HEK293 (cell line): ENCODE results near the gene GTPBP4.
A peak's percentile ranks its signal among the peaks of the same experiment; 100 is the strongest.

Experiments used
- CTCF ChIA-PET: fragments of 350-600 bp; formaldehyde crosslinking; extraction: SDS; loops from one replicate; lab custom pipeline; 2021; ENCODE audit warnings: antibody characterized with exemption; lab: Yijun Ruan, JAX
- POLR2A ChIA-PET: fragments of 300-600 bp; formaldehyde crosslinking; extraction: SDS; loops from one replicate; lab custom pipeline; 2020; ENCODE audit warnings: antibody characterized with exemption, inconsistent platforms; lab: Yijun Ruan, JAX
- H3K27ac ChIP-seq: fragments of 200-500 bp; sonication (Bioruptor generic); 2 replicates; pipeline ENCODE4 v1.5.1; 2014; ENCODE audit warnings: low read depth, low read length, control low read depth, inconsistent platforms; ENCODE audit errors: extremely low read depth
- H3K36me3 ChIP-seq, 2 experiments: fragments of 200-500 bp in 1 of 2; sonication (Bioruptor generic) in 1 of 2; 1 replicate in 1 of 2; 2 replicates in 1 of 2; pipeline ENCODE4 v1.5.1; 2014 to 2017; ENCODE audit warnings: inconsistent platforms in 2 of 2, low read length in 2 of 2; ENCODE audit not compliant: control insufficient read depth in 2 of 2, insufficient read depth in 1 of 2
- H3K4me1 ChIP-seq: fragments of 200-500 bp; sonication (Bioruptor generic); 2 replicates; pipeline ENCODE4 v1.5.1; 2014; ENCODE audit warnings: mild to moderate bottlenecking, low read length, inconsistent platforms; ENCODE audit not compliant: control insufficient read depth, insufficient read depth
- H3K4me3 ChIP-seq: 2 replicates; pipeline ENCODE4 v1.5.1; 2011; ENCODE audit warnings: low read depth, mild to moderate bottlenecking, control low read depth, low read length, moderate library complexity
- H3K9me3 ChIP-seq: fragments of 200-500 bp; sonication (Bioruptor generic); 2 replicates; pipeline ENCODE4 v1.5.1; 2014; ENCODE audit warnings: low read depth, low read length, inconsistent platforms; ENCODE audit not compliant: control insufficient read depth, insufficient read depth
- IKZF3 ChIP-seq: fragments of 450-650 bp; IDR thresholded peaks from 2 replicates; pipeline ENCODE4 v1.5.0; 2018; ENCODE audit warnings: missing biosample characterization, mild to moderate bottlenecking, missing genetic modification characterization, moderate library complexity
- INSM2 ChIP-seq: fragments of 450-650 bp; formaldehyde crosslinking; IDR thresholded peaks from 2 replicates; pipeline ENCODE4 v1.5.1; 2016; ENCODE audit warnings: missing biosample characterization, missing genetic modification characterization
- KLF10 ChIP-seq: fragments of 450-650 bp; IDR thresholded peaks from 2 replicates; pipeline ENCODE4 v1.5.1; 2018; ENCODE audit warnings: missing biosample characterization, mild to moderate bottlenecking, missing genetic modification characterization
- RBAK ChIP-seq: fragments of 450-650 bp; formaldehyde crosslinking; IDR thresholded peaks from 2 replicates; pipeline ENCODE4 v1.5.1; 2016; ENCODE audit warnings: missing biosample characterization, missing genetic modification characterization
- SETDB1 ChIP-seq: IDR thresholded peaks from one replicate; pipeline ENCODE4 v1.6.1; 2017; ENCODE audit warnings: mild to moderate bottlenecking, low read length, moderate library complexity, mixed read lengths; ENCODE audit not compliant: insufficient read length
- SP7 ChIP-seq: fragments of 450-650 bp; formaldehyde crosslinking; IDR thresholded peaks from 2 replicates; pipeline ENCODE4 v1.5.1; 2016; ENCODE audit warnings: missing biosample characterization, missing genetic modification characterization
- ZBTB1 ChIP-seq: fragments of 450-650 bp; formaldehyde crosslinking; IDR thresholded peaks from 2 replicates; pipeline ENCODE4 v1.5.1; 2016; ENCODE audit warnings: missing biosample characterization, missing genetic modification characterization
- ZBTB17 ChIP-seq: fragments of 450-650 bp; formaldehyde crosslinking; IDR thresholded peaks from 2 replicates; pipeline ENCODE4 v1.5.1; 2016; ENCODE audit warnings: missing biosample characterization, missing genetic modification characterization
- ZBTB49 ChIP-seq: fragments of 450-650 bp; formaldehyde crosslinking; IDR thresholded peaks from 2 replicates; pipeline ENCODE4 v1.5.1; 2016; ENCODE audit warnings: missing biosample characterization, missing genetic modification characterization, low read depth
- ZBTB7A ChIP-seq: fragments of 450-650 bp; formaldehyde crosslinking; IDR thresholded peaks from 2 replicates; pipeline ENCODE4 v1.5.1; 2016; ENCODE audit warnings: low read depth, missing biosample characterization, missing genetic modification characterization
- ZEB2 ChIP-seq: fragments of 450-650 bp; formaldehyde crosslinking; IDR thresholded peaks from 2 replicates; pipeline ENCODE4 v1.5.1; 2016; ENCODE audit warnings: missing biosample characterization, missing genetic modification characterization
- ZFP69B ChIP-seq: fragments of 450-650 bp; formaldehyde crosslinking; IDR thresholded peaks from 2 replicates; pipeline ENCODE4 v1.5.1; 2016; ENCODE audit warnings: missing biosample characterization, missing genetic modification characterization
- ZNF132 ChIP-seq: fragments of 450-650 bp; formaldehyde crosslinking; IDR thresholded peaks from 2 replicates; pipeline ENCODE4 v1.5.1; 2017; ENCODE audit warnings: missing biosample characterization, missing genetic modification characterization, borderline replicate concordance
- ZNF146 ChIP-seq: fragments of 450-650 bp; formaldehyde crosslinking; IDR thresholded peaks from 2 replicates; pipeline ENCODE4 v1.5.1; 2016; ENCODE audit warnings: missing biosample characterization, missing genetic modification characterization
- ZNF175 ChIP-seq: fragments of 450-650 bp; formaldehyde crosslinking; IDR thresholded peaks from 2 replicates; pipeline ENCODE4 v1.5.1; 2016; ENCODE audit warnings: missing biosample characterization, missing genetic modification characterization
- ZNF18 ChIP-seq: fragments of 450-650 bp; formaldehyde crosslinking; IDR thresholded peaks from 2 replicates; pipeline ENCODE4 v1.5.1; 2016; ENCODE audit warnings: missing biosample characterization, missing genetic modification characterization
- ZNF184 ChIP-seq: fragments of 450-650 bp; IDR thresholded peaks from 2 replicates; pipeline ENCODE4 v1.5.1; 2018; ENCODE audit warnings: missing biosample characterization, mild to moderate bottlenecking, missing genetic modification characterization
- ZNF19 ChIP-seq: fragments of 450-650 bp; formaldehyde crosslinking; IDR thresholded peaks from 2 replicates; pipeline ENCODE4; 2016; ENCODE audit warnings: missing biosample characterization, missing genetic modification characterization, low read depth
- ZNF2 ChIP-seq: fragments of 450-650 bp; formaldehyde crosslinking; IDR thresholded peaks from 2 replicates; pipeline ENCODE4 v1.5.1; 2016; ENCODE audit warnings: missing biosample characterization, missing genetic modification characterization
- ZNF350 ChIP-seq: fragments of 450-650 bp; formaldehyde crosslinking; IDR thresholded peaks from 2 replicates; pipeline ENCODE4 v1.5.0; 2017; ENCODE audit warnings: missing biosample characterization, mild to moderate bottlenecking, missing genetic modification characterization
- ZNF404 ChIP-seq: fragments of 450-650 bp; formaldehyde crosslinking; IDR thresholded peaks from 2 replicates; pipeline ENCODE4 v1.5.1; 2017; ENCODE audit warnings: missing biosample characterization, missing genetic modification characterization
- ZNF518A ChIP-seq: fragments of 450-650 bp; formaldehyde crosslinking; conservative IDR thresholded peaks from 2 replicates; pipeline ENCODE4 v1.5.1; 2016; ENCODE audit warnings: low read depth, missing biosample characterization, missing genetic modification characterization
- ZNF555 ChIP-seq: fragments of 450-650 bp; formaldehyde crosslinking; conservative IDR thresholded peaks from 2 replicates; pipeline ENCODE4 v1.5.1; 2017; ENCODE audit warnings: missing biosample characterization, mild to moderate bottlenecking, missing genetic modification characterization, inconsistent platforms
- ZNF621 ChIP-seq: fragments of 450-650 bp; formaldehyde crosslinking; IDR thresholded peaks from 2 replicates; pipeline ENCODE4 v1.5.1; 2017; ENCODE audit warnings: missing biosample characterization, missing genetic modification characterization
- ZNF624 ChIP-seq: fragments of 450-650 bp; formaldehyde crosslinking; IDR thresholded peaks from 2 replicates; pipeline ENCODE4 v1.5.1; 2017; ENCODE audit warnings: missing biosample characterization, missing genetic modification characterization
- ZNF707 ChIP-seq: fragments of 450-650 bp; formaldehyde crosslinking; IDR thresholded peaks from 2 replicates; pipeline ENCODE4 v1.5.1; 2016; ENCODE audit warnings: missing biosample characterization, missing genetic modification characterization
- ZNF776 ChIP-seq: fragments of 450-650 bp; formaldehyde crosslinking; IDR thresholded peaks from 2 replicates; pipeline ENCODE4 v1.5.0; 2017; ENCODE audit warnings: missing biosample characterization, missing genetic modification characterization, borderline replicate concordance
- ZNF785 ChIP-seq: fragments of 450-650 bp; formaldehyde crosslinking; IDR thresholded peaks from 2 replicates; pipeline ENCODE4 v1.5.1; 2016; ENCODE audit warnings: missing biosample characterization, missing genetic modification characterization

GTPBP4 gene

GRCh38 chr10:987870-988666, at the start of gene GTPBP4:
Gene GTPBP4, plus strand, starts transcription at chr10:988434. Its CDS starts 46 bp downstream, at chr10:988480.
- Histone ChIP-seq H3K4me1 (peaks cover 2% of the 10 kb centered on the region; the same call in 1 of the 2 replicates), H3K9me3 (no peaks in the 10 kb centered on the region), H3K4me3 (peak within 1 kb of the TSS; percentile 74), H3K36me3 (peaks cover 11 to 23% of the 10 kb centered on the region in 2 experiments), H3K27ac (peak within 1 kb of the TSS; percentile 78; the same call in 1 of the 2 replicates)
- ChIA-PET POLR2A (interaction anchor here (0.6 to 1.3 kb wide), 5 partner anchors 9 to 636 kb away, joined by 3 to 6 read pairs (median 3); partner anchors contain the start of gene IDI1), CTCF (interaction anchor here (0.6 to 0.7 kb wide), 3 partner anchors 55 to 193 kb away, joined by 3 to 5 read pairs (median 3); no protein-coding TSS in a partner anchor)
- TF ChIP-seq ZNF350: no peak
- no peak for TF ChIP-seq ZBTB49
- TF ChIP-seq KLF10 (tag by site-specific recombination): 0 out of 2 replicates have a peak, but pooled peaks have one; percentile 18
- TF ChIP-seq ZNF621: no peak
- TF ChIP-seq SETDB1: no peak
- 0 out of 2 replicates have a peak, but pooled peaks have one; percentile 39 for TF ChIP-seq ZNF2 (tag by site-specific recombination)
- TF ChIP-seq ZNF707: no peak
- TF ChIP-seq ZNF624 (tag by site-specific recombination): no peak
- no peak for TF ChIP-seq ZNF146 (tag by site-specific recombination)
- TF ChIP-seq ZNF175 (tag by site-specific recombination): no peak
- no peak for TF ChIP-seq ZNF19 (tag by site-specific recombination)
- TF ChIP-seq IKZF3 (tag by site-specific recombination): no peak
- peak; percentile 74 for TF ChIP-seq ZEB2 (tag by site-specific recombination)
- no peak for TF ChIP-seq ZNF404 (tag by site-specific recombination)
- TF ChIP-seq ZBTB1 (tag by site-specific recombination): no peak
- TF ChIP-seq ZBTB7A (tag by site-specific recombination): no peak
- TF ChIP-seq ZNF18 (tag by site-specific recombination): 0 out of 2 replicates have a peak, but pooled peaks have one; percentile 27
- no peak for TF ChIP-seq ZNF785 (tag by site-specific recombination)
- TF ChIP-seq ZNF518A: peak; percentile 96
- no peak for TF ChIP-seq ZNF776 (tag by site-specific recombination)
- no peak for TF ChIP-seq RBAK
- no peak for TF ChIP-seq ZNF555 (tag by site-specific recombination)
- TF ChIP-seq ZNF184 (tag by site-specific recombination): no peak
- peak; percentile 31; the same call in 1 of the 2 replicates for TF ChIP-seq ZBTB17 (tag by site-specific recombination)
- no peak for TF ChIP-seq ZNF132 (tag by site-specific recombination)
- TF ChIP-seq INSM2 (tag by site-specific recombination): no peak
- TF ChIP-seq SP7 (tag by site-specific recombination): peak; percentile 58
- TF ChIP-seq ZFP69B: no peak
